Sigmoid colon (tissue), 4 donors: ENCODE data around the gene SCYGR4.

Experiments used
- CTCF ChIP-seq, 4 experiments: fragments of 450-650 bp in 3 of 4; fragments of 200-600 bp in 1 of 4; IDR thresholded peaks; one replicate each; pipeline ENCODE4 v1.5.1; 2016 to 2019; ENCODE audit warnings: antibody characterized with exemption in 4 of 4, mild to moderate bottlenecking in 3 of 4, moderate library complexity in 2 of 4
- EP300 ChIP-seq, 4 donors: sonication (generic); formaldehyde crosslinking; IDR thresholded peaks; one replicate each; pipeline ENCODE4 v1.6.1; 2017; ENCODE audit warnings: antibody characterized with exemption in 4 of 4
- POLR2A ChIP-seq, 2 donors: fragments of 450-650 bp; IDR thresholded peaks; one replicate each; pipeline ENCODE4 v1.6.1; 2016; ENCODE audit warnings: antibody characterized with exemption in 2 of 2, mild to moderate bottlenecking in 2 of 2, moderate library complexity in 2 of 2

GRCh38 chr2:227665189-227665940 lies 48.1 kb downstream of the SCYGR4 start:
- no peak for TF ChIP-seq POLR2A (IDR thresholded peaks at IDR 0.05)
- TF ChIP-seq CTCF (IDR thresholded peaks at IDR 0.05) = no peak
- no peak for TF ChIP-seq EP300 (IDR thresholded peaks at IDR 0.05)
